Hepatic stellate cell (primary cell): ENCODE data around the gene BMPR1A.
"Not testable (repeated sequence)": the region's sequence is repeated elsewhere in the genome, so short reads cannot be mapped to it uniquely, and the experiment has no call there.

ENCODE experiments used
- DNase-seq: peaks from one replicate; pipeline ENCODE4 v3.0.0; 2011; ENCODE audit warnings: low spot score

Gene BMPR1A

GRCh38 chr10:86888585-86889381, 132.4 kb downstream of the BMPR1A start:
- peak; percentile 67 for DNase-seq

- no peak for DNase-seq
Measured at GRCh38 chr10:86889997-86890396, 133.6 kb downstream of the BMPR1A start.

GRCh38 chr10:86898511-86898910, 142.1 kb downstream of the BMPR1A start:
- no peak for DNase-seq

GRCh38 chr10:86899132-86899531, 142.7 kb downstream of the BMPR1A start:
- DNase-seq = no peak

GRCh38 chr10:86899670-86900276, 143.4 kb downstream of the BMPR1A start:
- DNase-seq = peak; percentile 48

GRCh38 chr10:86900955-86901354, 144.5 kb downstream of the BMPR1A start:
- DNase-seq = peak; percentile 23

GRCh38 chr10:86904600-86904999, 148.2 kb downstream of the BMPR1A start:
- no peak for DNase-seq

GRCh38 chr10:86905429-86905828, 149.0 kb downstream of the BMPR1A start:
- DNase-seq = no peak

GRCh38 chr10:86914734-86915133, 158.3 kb downstream of the BMPR1A start:
- no peak for DNase-seq

GRCh38 chr10:86918022-86918471, 161.6 kb downstream of the BMPR1A start:
- no peak for DNase-seq

GRCh38 chr10:86922553-86922961, 166.1 kb downstream of the BMPR1A start:
- no peak for DNase-seq

GRCh38 chr10:86929468-86930380, 173.3 kb downstream of the BMPR1A start:
- DNase-seq = no peak

GRCh38 chr10:86931872-86932271, 175.5 kb downstream of the BMPR1A start:
- no peak for DNase-seq

- no peak for DNase-seq
Measured at GRCh38 chr10:86932674-86933073, 176.3 kb downstream of the BMPR1A start.

- not testable (repeated sequence) for DNase-seq
Measured at GRCh38 chr10:86934162-86934711, 177.8 kb downstream of the BMPR1A start.

GRCh38 chr10:86936661-86937501, 180.5 kb downstream of the BMPR1A start:
- DNase-seq = no peak

- DNase-seq = no peak
Measured at GRCh38 chr10:86937502-86938154, 181.2 kb downstream of the BMPR1A start.

- no peak for DNase-seq
Measured at GRCh38 chr10:86938260-86938659, 181.8 kb downstream of the BMPR1A start.

GRCh38 chr10:86940076-86940475, 183.7 kb downstream of the BMPR1A start:
- not testable (repeated sequence) for DNase-seq

- DNase-seq = no peak
Measured at GRCh38 chr10:86940677-86941076, 184.3 kb downstream of the BMPR1A start.

GRCh38 chr10:86941426-86941825, 185.0 kb downstream of the BMPR1A start:
- no peak for DNase-seq
